PC-9 (cell line): ENCODE measurements around the gene DLGAP4.

Experiments used
- CTCF ChIP-seq: fragments of 200-600 bp; sonication (generic); conservative IDR thresholded peaks from 2 replicates; pipeline ENCODE4 v1.6.1; 2017; ENCODE audit warnings: mixed run types, antibody characterized with exemption, mild to moderate bottlenecking, moderate library complexity
- EZH2 ChIP-seq: fragments of 200-600 bp; sonication (generic); IDR thresholded peaks from 2 replicates; pipeline ENCODE4 v1.8.0; 2017; ENCODE audit warnings: antibody characterized with exemption, low read depth

GRCh38 chr20:36314734-36315544, 8.8 kb downstream of the DLGAP4 start:
- TF ChIP-seq EZH2 (no peak), CTCF (no peak)
